ENCODE results near the gene RORC.
A peak's percentile ranks its signal among the peaks of the same experiment; 100 is the strongest.
"Not testable (repeated sequence)": the region's sequence is repeated elsewhere in the genome, so short reads cannot be mapped to it uniquely, and the experiment has no call there.

Gene RORC

DNA sequence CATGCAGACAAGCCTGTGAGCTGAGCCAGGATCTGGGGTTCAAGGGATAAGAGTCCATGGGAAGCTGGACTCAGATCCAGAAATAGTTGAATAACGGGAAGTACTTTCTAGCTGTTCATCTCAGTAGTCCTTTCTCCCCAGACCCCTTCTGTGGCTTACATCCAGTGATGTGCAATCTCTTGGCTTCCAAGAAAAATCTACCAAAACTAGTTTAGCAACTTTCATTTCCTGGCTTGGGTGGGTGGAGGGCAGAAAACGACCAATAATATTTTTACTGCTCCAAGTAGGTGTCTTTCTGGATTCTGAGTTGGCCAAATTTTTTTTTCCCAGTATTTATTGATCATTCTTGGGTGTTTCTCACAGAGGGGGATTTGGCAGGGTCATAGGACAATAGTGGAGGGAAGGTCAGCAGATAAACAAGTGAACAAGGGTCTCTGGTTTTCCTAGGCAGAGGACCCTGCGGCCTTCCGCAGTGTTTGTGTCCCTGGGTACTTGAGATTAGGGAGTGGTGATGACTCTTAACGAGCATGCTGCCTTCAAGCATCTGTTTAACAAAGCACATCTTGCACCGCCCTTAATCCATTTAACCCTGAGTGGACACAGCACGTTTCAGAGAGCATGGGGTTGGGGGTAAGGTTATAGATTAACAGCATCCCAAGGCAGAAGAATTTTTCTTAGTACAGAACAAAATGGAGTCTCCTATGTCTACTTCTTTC lies 63.1 kb downstream of the RORC start:
- DNase-seq, result not testable (repeated sequence)

DNA sequence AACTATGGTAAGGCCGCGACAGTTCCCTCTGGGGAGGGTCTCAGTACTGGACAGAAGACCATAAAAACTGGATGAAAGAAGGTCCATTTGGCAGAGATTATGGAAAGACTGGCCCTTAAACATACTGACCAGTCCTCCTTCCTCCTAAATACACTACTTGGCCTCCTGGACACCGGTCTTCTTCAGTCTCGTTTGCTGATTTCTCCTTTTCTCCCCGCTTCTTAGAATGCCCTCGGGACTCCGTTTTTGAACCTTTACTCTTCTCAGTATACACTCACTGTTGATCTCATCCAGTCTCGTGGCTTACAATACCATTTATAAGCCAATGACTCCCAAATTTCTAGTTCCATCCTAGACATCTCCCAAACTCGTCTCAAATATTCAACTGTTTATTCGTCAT lies 67.6 kb downstream of the RORC start:
- no peak for DNase-seq

GRCh38 chr1:151762941-151763921 lies 68.4 kb downstream of the RORC start, which contains the start of gene MRPL9:
Gene MRPL9 (minus strand): TSS chr1:151763496. CDS start chr1:151763479, 17 bp downstream.
- peak; percentile 84 for DNase-seq

DNA sequence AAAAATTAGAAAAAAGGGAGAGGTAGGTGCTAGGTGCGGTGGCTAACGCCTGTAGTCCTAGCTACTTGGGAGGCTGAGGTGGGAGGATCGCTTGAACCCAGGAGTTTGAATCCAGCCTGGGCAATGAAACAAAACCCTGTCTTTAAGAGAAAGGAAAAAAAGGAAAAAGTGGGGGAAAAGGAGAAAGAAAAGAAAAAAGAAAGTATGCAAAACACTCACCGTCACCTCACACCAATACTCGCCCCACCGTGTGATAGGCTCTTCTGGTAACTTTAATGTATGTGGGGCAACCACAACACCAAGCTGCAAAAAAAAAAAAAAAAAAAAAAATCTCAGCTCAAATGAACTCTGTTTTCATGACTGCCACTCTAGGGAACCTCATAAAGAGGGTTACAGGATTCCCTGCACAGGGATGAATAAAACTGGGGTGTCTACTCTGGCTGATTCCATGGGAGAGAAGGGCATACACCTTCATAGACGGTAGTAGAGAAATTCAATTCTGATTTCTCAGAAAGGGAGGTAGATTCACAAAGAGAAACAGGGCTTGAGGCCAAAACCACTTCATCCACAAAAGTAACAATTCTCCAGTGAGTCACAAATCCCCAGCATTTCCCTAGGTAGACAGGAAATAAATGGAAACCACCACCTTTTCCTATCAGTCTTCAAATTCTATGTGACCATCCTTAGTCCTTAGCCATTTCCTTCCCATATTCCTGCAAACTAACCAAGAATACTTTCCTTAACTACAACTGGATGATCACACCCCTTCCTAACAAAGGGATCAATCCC lies 70.8 kb downstream of the RORC start:
- no peak for DNase-seq

DNA sequence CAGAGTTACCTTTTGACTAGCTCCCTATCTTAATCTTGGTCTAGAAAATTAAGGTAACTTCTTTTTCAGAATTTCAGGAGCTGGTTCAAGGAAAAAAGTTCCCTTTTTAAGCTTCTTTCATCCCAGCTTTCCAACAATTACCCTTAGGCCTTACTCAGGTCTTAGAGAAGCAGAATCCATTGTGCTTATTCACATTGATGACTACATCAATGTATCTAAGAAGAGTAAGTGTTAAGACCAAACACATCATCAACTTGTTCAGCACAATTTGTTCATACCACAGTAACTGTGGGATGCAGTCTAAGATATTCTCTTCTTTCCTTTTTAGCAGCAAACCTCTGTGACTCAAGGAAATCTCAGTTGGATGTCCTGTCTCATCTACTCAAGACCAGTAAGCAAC lies 72.4 kb downstream of the RORC start:
- DNase-seq, result no peak

DNA sequence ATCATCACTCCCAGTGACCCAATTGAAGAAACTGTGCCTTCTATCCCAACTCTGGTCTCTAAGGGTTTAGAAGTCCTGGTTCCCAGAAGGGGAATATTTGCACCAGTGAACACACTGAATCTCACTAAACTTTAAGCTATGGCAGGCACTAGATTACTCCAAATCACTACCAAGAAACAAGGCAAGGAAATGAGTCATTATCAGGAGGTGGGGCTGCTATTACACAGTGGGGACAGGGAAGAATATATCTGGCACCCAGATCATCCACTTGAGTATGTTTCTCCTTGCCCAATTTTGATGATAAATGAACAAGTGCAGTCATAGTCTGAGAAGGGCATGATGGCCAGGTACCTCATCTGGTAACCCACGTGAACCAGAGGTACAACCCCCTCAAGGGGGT lies 75.3 kb downstream of the RORC start:
- DNase-seq, result peak; percentile 19
